Measurements from ENCODE around the gene PXDN.

DNA sequence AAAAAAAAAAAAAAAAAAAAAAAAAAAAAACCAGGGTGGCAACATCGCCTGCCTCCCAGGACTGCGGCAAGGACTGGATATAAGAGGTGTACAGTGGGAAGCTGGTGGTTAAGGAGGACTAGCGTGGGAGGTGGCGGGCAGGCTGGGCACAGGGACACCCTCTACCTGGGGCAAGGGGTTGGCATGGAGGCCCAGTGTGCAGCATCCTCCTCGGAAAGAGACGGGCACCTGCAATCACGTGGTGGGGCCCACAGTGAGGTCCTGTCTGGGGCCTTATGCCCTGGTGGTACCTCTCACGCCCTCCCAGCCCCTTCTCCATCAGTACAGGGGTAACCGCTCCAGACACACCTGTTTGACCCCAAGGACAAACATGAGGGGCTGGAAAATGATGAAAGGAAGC lies 27.9 kb downstream of the PXDN start:
- TF ChIP-seq POLR2A (IDR thresholded peaks at IDR 0.05; ENCODE audit: low read length) (no peak), GATA1 (IDR thresholded peaks at IDR 0.05; ENCODE audit: low read depth, low read length) (no peak)
